Measurements from ENCODE around the gene KLRF1. TPM values are rescaled to one million over a fixed set of nuclear protein-coding genes. Genes with fewer than 3 reads are reported as not detected.

The KLRF1 gene
- total RNA-seq, 1 experiment from 2014 or later, result not detected

DNA sequence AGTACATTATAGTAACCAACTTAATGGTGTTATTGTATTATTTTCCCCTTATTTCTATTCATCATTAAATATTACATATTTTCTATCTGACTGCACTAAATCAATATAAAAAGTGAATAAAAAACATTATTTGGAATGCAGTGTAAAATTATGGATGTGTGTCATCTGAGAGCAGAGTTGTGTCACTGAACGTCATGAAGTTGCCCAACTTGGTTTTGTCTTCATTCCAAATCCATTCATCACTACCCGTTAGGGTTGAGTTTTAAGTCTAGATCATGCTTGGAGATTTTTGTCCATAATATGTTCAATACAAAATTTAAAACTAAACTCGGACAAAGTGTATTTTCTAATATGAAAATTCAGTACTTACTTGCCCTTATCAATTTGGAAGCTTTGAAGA, 16.1 kb downstream of the KLRF1 start:
- Mint-ChIP-seq H3K9me3 (ENCODE audit: low read depth, unreplicated experiment) (peaks cover 3% of the 10 kb centered on the region), H3K4me3 (ENCODE audit: low read depth, unreplicated experiment) (no peak overlapping the region), H3K27ac (ENCODE audit: unreplicated experiment) (no peak overlapping the region), H3K36me3 (ENCODE audit: insufficient read depth, unreplicated experiment) (no peaks in the 10 kb centered on the region), H3K4me1 (ENCODE audit: low read depth, unreplicated experiment) (no peaks in the 10 kb centered on the region), H3K27me3 (ENCODE audit: unreplicated experiment) (peaks cover 36% of the 10 kb centered on the region)
- BruUV-seq (replicated peaks), result no TSS peak
- TF ChIP-seq, protein P1, sequence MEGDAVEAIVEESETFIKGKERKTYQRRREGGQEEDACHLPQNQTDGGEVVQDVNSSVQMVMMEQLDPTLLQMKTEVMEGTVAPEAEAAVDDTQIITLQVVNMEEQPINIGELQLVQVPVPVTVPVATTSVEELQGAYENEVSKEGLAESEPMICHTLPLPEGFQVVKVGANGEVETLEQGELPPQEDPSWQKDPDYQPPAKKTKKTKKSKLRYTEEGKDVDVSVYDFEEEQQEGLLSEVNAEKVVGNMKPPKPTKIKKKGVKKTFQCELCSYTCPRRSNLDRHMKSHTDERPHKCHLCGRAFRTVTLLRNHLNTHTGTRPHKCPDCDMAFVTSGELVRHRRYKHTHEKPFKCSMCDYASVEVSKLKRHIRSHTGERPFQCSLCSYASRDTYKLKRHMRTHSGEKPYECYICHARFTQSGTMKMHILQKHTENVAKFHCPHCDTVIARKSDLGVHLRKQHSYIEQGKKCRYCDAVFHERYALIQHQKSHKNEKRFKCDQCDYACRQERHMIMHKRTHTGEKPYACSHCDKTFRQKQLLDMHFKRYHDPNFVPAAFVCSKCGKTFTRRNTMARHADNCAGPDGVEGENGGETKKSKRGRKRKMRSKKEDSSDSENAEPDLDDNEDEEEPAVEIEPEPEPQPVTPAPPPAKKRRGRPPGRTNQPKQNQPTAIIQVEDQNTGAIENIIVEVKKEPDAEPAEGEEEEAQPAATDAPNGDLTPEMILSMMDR (IDR thresholded peaks at IDR 0.05; ENCODE audit: unreplicated experiment), result no peak
- DNase-seq, result no peak
- CTCF ChIA-PET, result no interaction called here
- intact Hi-C loops (cut with micrococcal nuclease; ENCODE audit: unreplicated experiment), result no loop called here

DNA sequence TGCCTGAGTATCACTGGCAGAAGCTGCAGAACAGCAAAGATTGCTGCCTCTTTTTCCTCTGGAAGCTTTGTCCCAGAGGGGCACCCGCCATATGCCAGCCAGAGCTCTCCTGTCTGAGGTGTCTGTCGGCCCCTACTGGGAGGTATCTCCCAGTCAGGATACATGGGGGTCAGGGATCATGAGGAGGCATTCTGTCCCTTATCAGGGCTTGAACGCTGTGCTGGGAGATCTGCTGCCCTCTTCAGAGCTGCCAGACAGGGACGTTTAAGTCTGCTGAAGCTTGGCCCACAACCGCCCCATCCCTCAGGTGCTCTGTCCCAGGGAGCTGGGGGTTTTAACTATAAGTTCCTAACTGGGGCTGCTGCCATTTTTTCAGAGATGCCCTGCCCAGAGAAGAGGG, 21.6 kb downstream of the KLRF1 start:
- no peak for DNase-seq
- peaks cover 40% of the 10 kb centered on the region for H3K27me3 Mint-ChIP-seq (ENCODE audit: unreplicated experiment)
- CTCF ChIA-PET, result no interaction called here
- no peak overlapping the region for H3K27ac Mint-ChIP-seq (ENCODE audit: unreplicated experiment)
- TF ChIP-seq, protein P1 (IDR thresholded peaks at IDR 0.05; ENCODE audit: unreplicated experiment), result no peak
- no peaks in the 10 kb centered on the region for H3K36me3 Mint-ChIP-seq (ENCODE audit: insufficient read depth, unreplicated experiment)
- H3K9me3 Mint-ChIP-seq (ENCODE audit: low read depth, unreplicated experiment), result peaks cover 3% of the 10 kb centered on the region
- no TSS peak for BruUV-seq (replicated peaks)
- intact Hi-C loops (cut with micrococcal nuclease; ENCODE audit: unreplicated experiment), result no loop called here
- H3K4me3 Mint-ChIP-seq (ENCODE audit: low read depth, unreplicated experiment), result no peak overlapping the region
- H3K4me1 Mint-ChIP-seq (ENCODE audit: low read depth, unreplicated experiment), result no peaks in the 10 kb centered on the region

DNA sequence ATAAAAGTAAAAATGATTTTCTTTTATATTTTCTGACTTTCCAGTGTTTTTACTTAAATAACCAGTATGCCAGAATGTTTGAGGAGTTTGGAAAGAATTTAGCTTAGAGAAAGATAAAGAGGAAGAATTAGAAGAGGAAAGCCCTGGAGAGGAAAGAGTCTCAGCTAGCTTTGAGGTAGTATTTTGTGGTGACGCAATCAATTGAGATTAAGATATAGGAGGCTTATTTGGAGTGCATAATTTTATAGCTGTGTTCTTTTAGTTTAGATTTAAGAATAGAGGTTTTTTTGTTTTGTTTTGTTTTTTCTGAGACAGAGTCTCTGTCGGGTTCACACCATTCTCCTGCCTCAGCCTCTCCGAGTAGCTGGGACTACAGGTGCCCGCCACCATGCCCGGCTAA, 23.8 kb downstream of the KLRF1 start:
- intact Hi-C loops (cut with micrococcal nuclease; ENCODE audit: unreplicated experiment), result no loop called here
- Mint-ChIP-seq H3K27ac (ENCODE audit: unreplicated experiment) (no peak overlapping the region), H3K9me3 (ENCODE audit: low read depth, unreplicated experiment) (peaks cover 3% of the 10 kb centered on the region), H3K27me3 (ENCODE audit: unreplicated experiment) (peaks cover 27% of the 10 kb centered on the region), H3K36me3 (ENCODE audit: insufficient read depth, unreplicated experiment) (no peaks in the 10 kb centered on the region), H3K4me3 (ENCODE audit: low read depth, unreplicated experiment) (no peak overlapping the region), H3K4me1 (ENCODE audit: low read depth, unreplicated experiment) (no peaks in the 10 kb centered on the region)
- CTCF ChIA-PET, result no interaction called here
- no peak for DNase-seq
- BruUV-seq (replicated peaks), result no TSS peak
- TF ChIP-seq, protein P1 (IDR thresholded peaks at IDR 0.05; ENCODE audit: unreplicated experiment), result no peak

DNA sequence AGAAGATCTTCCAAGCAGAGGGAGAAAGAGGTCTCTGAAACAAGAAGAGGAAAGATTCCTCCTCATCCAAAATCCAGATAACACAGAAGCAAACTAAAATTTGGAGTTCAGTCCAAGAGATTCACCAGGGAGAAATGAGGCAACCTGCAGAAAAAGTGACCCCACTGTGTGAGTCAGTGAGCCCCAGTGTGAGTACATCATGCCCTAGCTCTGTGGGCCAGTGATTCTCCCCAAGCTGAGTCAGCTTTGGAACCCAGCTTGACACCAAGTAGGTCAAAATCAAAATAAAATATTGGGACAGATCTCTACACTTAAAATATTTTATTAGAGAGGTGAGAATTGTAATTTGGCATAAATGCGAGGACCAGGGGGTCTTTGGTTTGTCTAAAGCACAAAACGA, 24.6 kb downstream of the KLRF1 start:
- no TSS peak for BruUV-seq (replicated peaks)
- CTCF ChIA-PET, result no interaction called here
- H3K4me3 Mint-ChIP-seq (ENCODE audit: low read depth, unreplicated experiment), result no peak overlapping the region
- H3K36me3 Mint-ChIP-seq (ENCODE audit: insufficient read depth, unreplicated experiment), result no peaks in the 10 kb centered on the region
- peaks cover 18% of the 10 kb centered on the region for H3K27me3 Mint-ChIP-seq (ENCODE audit: unreplicated experiment)
- H3K9me3 Mint-ChIP-seq (ENCODE audit: low read depth, unreplicated experiment), result peaks cover 3% of the 10 kb centered on the region
- intact Hi-C loops (cut with micrococcal nuclease; ENCODE audit: unreplicated experiment), result no loop called here
- no peak for DNase-seq
- TF ChIP-seq, protein P1 (IDR thresholded peaks at IDR 0.05; ENCODE audit: unreplicated experiment), result no peak
- H3K4me1 Mint-ChIP-seq (ENCODE audit: low read depth, unreplicated experiment), result no peaks in the 10 kb centered on the region
- H3K27ac Mint-ChIP-seq (ENCODE audit: unreplicated experiment), result no peak overlapping the region

DNA sequence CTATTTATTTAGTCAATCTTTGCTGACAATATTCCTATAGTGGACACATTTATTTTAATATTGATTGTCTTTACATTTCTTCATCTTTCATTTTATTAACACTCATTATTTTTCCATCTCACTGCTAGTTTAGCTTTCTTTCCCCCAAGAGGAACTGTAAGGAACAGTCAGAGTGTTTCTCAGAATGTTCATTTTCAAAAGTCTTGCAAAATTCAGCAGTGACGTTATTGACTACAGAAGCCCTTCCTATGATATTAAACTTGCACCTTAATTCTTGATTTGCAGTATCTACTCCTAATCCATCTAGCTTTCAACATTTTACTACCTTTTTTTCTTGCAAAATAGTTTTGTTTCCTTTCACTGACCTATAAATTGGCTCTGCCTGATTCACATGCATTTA, 28.9 kb downstream of the KLRF1 start:
- intact Hi-C loops (cut with micrococcal nuclease; ENCODE audit: unreplicated experiment), result no loop called here
- no peaks in the 10 kb centered on the region for H3K36me3 Mint-ChIP-seq (ENCODE audit: insufficient read depth, unreplicated experiment)
- CTCF ChIA-PET, result no interaction called here
- no TSS peak for BruUV-seq (replicated peaks)
- H3K27ac Mint-ChIP-seq (ENCODE audit: unreplicated experiment), result no peak overlapping the region
- no peaks in the 10 kb centered on the region for H3K27me3 Mint-ChIP-seq (ENCODE audit: unreplicated experiment)
- no peak for DNase-seq
- no peak overlapping the region for H3K4me3 Mint-ChIP-seq (ENCODE audit: low read depth, unreplicated experiment)
- no peaks in the 10 kb centered on the region for H3K4me1 Mint-ChIP-seq (ENCODE audit: low read depth, unreplicated experiment)
- no peaks in the 10 kb centered on the region for H3K9me3 Mint-ChIP-seq (ENCODE audit: low read depth, unreplicated experiment)
- TF ChIP-seq, protein P1 (IDR thresholded peaks at IDR 0.05; ENCODE audit: unreplicated experiment), result no peak
